ENCODE results near the gene MAG.

- TF ChIP-seq CTCF (IDR thresholded peaks at IDR 0.05) = no peak
- TF ChIP-seq POLR2A (IDR thresholded peaks at IDR 0.05) = no peak
- no peak for TF ChIP-seq EP300 (IDR thresholded peaks at IDR 0.05; ENCODE audit: low read depth)
These were observed 57.9 kb downstream of the MAG start for GRCh38 chr19:35349614-35350521.

Measured in transverse colon (tissue), 3 donors.